ENCODE measurements around the gene IL10RB.
A peak's percentile ranks its signal among the peaks of the same experiment; 100 is the strongest.
"Not testable (repeated sequence)": the region's sequence is repeated elsewhere in the genome, so short reads cannot be mapped to it uniquely, and the experiment has no call there.

The IL10RB gene

GRCh38 chr21:33305938-33306337, 39.8 kb downstream of the IL10RB start:
- no peak for DNase-seq

GRCh38 chr21:33308586-33309490, 42.7 kb downstream of the IL10RB start:
- peak; percentile 86 to 89 for DNase-seq

GRCh38 chr21:33309778-33310177, 43.6 kb downstream of the IL10RB start:
- no peak for DNase-seq

- no peak for DNase-seq
Measured at GRCh38 chr21:33312121-33312520, 46.0 kb downstream of the IL10RB start.

- no peak for DNase-seq
Measured at GRCh38 chr21:33313183-33313582, 47.0 kb downstream of the IL10RB start.

- DNase-seq: no peak
Measured at GRCh38 chr21:33313611-33314010, 47.4 kb downstream of the IL10RB start.

GRCh38 chr21:33314111-33314510, 47.9 kb downstream of the IL10RB start:
- no peak for DNase-seq

GRCh38 chr21:33315946-33316710, 50.0 kb downstream of the IL10RB start:
- DNase-seq: no peak

GRCh38 chr21:33317145-33317544, 51.0 kb downstream of the IL10RB start:
- no peak for DNase-seq

- DNase-seq: no peak
Measured at GRCh38 chr21:33317786-33318486, 51.8 kb downstream of the IL10RB start.

- not testable (repeated sequence) for DNase-seq
Measured at GRCh38 chr21:33321005-33321404, 54.8 kb downstream of the IL10RB start.

GRCh38 chr21:33323610-33324009, 57.4 kb downstream of the IL10RB start:
- not testable (repeated sequence) for DNase-seq

GRCh38 chr21:33324291-33325221, 58.4 kb downstream of the IL10RB start, which contains the start of gene IFNAR1:
IFNAR1 (plus strand) TSS chr21:33324970; CDS start chr21:33325056, 86 bp downstream.
- DNase-seq: peak; percentile 94 to 97

GRCh38 chr21:33325222-33326067, 59.3 kb downstream of the IL10RB start:
- peak; percentile 8 to 38 for DNase-seq

GRCh38 chr21:33327326-33327725, 61.2 kb downstream of the IL10RB start:
- no peak for DNase-seq

- no peak for DNase-seq
Measured at GRCh38 chr21:33327792-33328433, 61.7 kb downstream of the IL10RB start.

- no peak for DNase-seq
Measured at GRCh38 chr21:33330726-33331125, 64.6 kb downstream of the IL10RB start.

GRCh38 chr21:33332143-33332542, 66.0 kb downstream of the IL10RB start:
- DNase-seq: no peak

- no peak for DNase-seq
Measured at GRCh38 chr21:33334191-33334590, 68.0 kb downstream of the IL10RB start.

- DNase-seq: peak in 1 of 2 experiments; percentile 8
Measured at GRCh38 chr21:33334824-33335223, 68.7 kb downstream of the IL10RB start.
